DND-41 (cell line): ENCODE results near the gene ALG9.

Experiments
- ATAC-seq: fragments of 200-7000 bp; cut with Tn5 transposase; 3 replicates; pipeline ENCODE4 v1.9.1; 2021; ENCODE audit warnings: low read depth; ENCODE audit not compliant: insufficient read depth
- DNase-seq: peaks from one replicate; pipeline ENCODE4 v3.0.0-alpha.2; 2020
- H2AFZ ChIP-seq: 2 replicates; pipeline ENCODE4 v1.6.0; 2012; ENCODE audit warnings: low read depth, low read length
- H3K27ac ChIP-seq: 2 replicates; pipeline ENCODE4 v1.5.1; 2012; ENCODE audit warnings: low read length, inconsistent platforms
- H3K27me3 ChIP-seq: fragments of 200-600 bp; sonication (generic); 2 replicates; pipeline ENCODE4 v1.6.0; 2012; ENCODE audit warnings: low read length, mild to moderate bottlenecking, inconsistent platforms; ENCODE audit not compliant: insufficient read depth, poor library complexity
- H3K36me3 ChIP-seq: 2 replicates; pipeline ENCODE4 v1.5.1; 2012; ENCODE audit warnings: low read length, inconsistent platforms; ENCODE audit not compliant: insufficient read depth
- H3K4me1 ChIP-seq: 2 replicates; pipeline ENCODE4 v1.5.1; 2012; ENCODE audit warnings: mild to moderate bottlenecking, low read length; ENCODE audit not compliant: insufficient read depth
- H3K4me2 ChIP-seq: 2 replicates; pipeline ENCODE4 v1.6.0; 2012; ENCODE audit warnings: mild to moderate bottlenecking, moderate library complexity, low read length, inconsistent platforms; ENCODE audit not compliant: insufficient read depth
- H3K4me3 ChIP-seq, 2 experiments: fragments of 200-600 bp in 1 of 2; shearing (Covaris generic) in 1 of 2; 2 replicates each; pipeline ENCODE4 v1.5.1; 2012 to 2016; ENCODE audit warnings: inconsistent platforms in 2 of 2, low read length in 2 of 2, mild to moderate bottlenecking in 2 of 2, low read depth in 1 of 2, moderate library complexity in 1 of 2
- H3K79me2 ChIP-seq: 2 replicates; pipeline ENCODE4 v1.6.0; 2012; ENCODE audit warnings: low read length, inconsistent platforms; ENCODE audit not compliant: insufficient read depth
- H3K9ac ChIP-seq: 2 replicates; pipeline ENCODE4 v1.6.0; 2012; ENCODE audit warnings: low read depth, mild to moderate bottlenecking, inconsistent platforms, low read length, moderate library complexity
- H3K9me3 ChIP-seq: 2 replicates; pipeline ENCODE4 v1.5.1; 2012; ENCODE audit warnings: low read length, moderate library complexity, mild to moderate bottlenecking, inconsistent platforms; ENCODE audit not compliant: insufficient read depth, severe bottlenecking
- H4K20me1 ChIP-seq: 2 replicates; pipeline ENCODE4 v1.6.0; 2012; ENCODE audit warnings: low read length; ENCODE audit not compliant: insufficient read depth
- EZH2 ChIP-seq: IDR thresholded peaks from 3 replicates; pipeline ENCODE4 v1.6.1; 2012; ENCODE audit warnings: borderline replicate concordance, low read depth, mild to moderate bottlenecking, moderate library complexity, low read length, inconsistent platforms; ENCODE audit not compliant: severe bottlenecking
- TF ChIP-seq, protein P1 (sequence below): IDR thresholded peaks from 2 replicates; pipeline ENCODE4 v1.5.1; 2012; ENCODE audit warnings: borderline replicate concordance, low read length, moderate library complexity, mild to moderate bottlenecking; ENCODE audit not compliant: poor library complexity, severe bottlenecking; ENCODE audit errors: extremely low read depth

ALG9 gene

DNA sequence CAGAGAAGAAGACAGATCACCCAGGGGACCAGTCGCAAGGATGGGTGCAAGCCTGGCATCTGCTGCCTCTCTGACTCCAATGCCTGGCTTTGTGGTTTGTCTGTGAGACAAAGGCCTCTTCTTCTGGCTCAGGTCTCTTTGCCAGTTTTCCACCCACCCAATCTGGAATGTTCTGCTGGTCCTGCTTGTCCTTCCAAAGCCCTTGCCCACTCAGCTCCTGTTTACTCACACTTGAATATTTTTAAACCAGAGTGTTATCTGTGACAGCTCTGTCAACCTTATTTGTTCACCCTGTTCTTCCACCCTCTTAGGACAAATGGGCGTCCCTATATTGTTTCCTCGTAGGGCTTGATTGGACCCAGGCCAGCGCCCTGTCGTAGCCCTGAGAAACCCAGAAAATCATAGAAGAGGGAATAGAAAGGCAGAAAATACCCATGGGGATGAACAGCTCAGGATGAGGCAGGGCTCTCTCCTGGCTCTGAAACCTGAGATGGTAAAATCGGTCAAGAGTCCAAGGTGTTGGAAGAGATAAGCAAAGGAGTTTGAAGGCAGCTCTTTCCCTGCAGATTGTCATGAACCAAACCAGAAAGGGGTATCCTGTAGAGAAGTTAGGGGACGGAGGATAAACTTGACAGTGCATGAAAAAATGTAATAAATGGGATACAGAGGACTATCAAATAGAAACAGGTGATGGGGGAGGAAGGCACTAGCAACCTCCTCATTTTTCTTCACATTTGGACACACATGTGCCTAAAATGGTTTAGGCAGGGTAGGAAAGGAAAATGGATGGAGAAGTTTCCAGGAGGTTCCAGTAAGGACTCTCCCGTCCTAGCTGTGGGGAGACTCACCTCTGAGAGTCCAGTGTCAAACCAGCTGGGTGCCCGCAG, 39.5 kb upstream of the ALG9 start:
- no peak for TF ChIP-seq EZH2
- H3K27me3 ChIP-seq: peaks cover 4% of the 10 kb centered on the region
- no peaks in the 10 kb centered on the region for H3K36me3 ChIP-seq
- no peak overlapping the region for H3K4me3 ChIP-seq
- H3K9me3 ChIP-seq: no peaks in the 10 kb centered on the region
- H4K20me1 ChIP-seq: no peaks in the 10 kb centered on the region
- H3K9ac ChIP-seq: no peak overlapping the region
- no peak overlapping the region for H3K4me2 ChIP-seq
- DNase-seq (no peak), ATAC-seq (no peak)
- no peak overlapping the region for H2AFZ ChIP-seq
- no peak overlapping the region for H3K27ac ChIP-seq
- H3K79me2 ChIP-seq: no peaks in the 10 kb centered on the region
- no peaks in the 10 kb centered on the region for H3K4me1 ChIP-seq

DNA sequence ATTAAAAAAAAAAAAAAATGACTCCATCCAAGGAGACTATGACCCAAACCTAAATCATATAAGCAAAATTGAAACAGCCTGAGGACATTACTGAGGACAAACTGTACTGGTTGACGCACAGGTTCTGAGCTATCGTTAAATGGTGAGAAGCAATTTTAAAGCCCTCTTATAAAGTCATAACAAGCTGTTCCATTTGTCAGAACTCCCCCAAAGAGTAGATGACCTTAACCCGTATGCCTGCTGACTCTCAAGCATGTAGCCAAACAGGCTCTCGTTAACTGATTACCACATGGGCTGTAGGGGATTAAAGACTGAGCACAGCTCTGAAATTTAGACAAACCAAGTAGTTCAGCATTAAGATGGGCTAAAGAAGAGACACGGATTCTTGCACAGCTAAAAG, 38.0 kb upstream of the ALG9 start:
- H3K36me3 ChIP-seq: no peaks in the 10 kb centered on the region
- H3K27me3 ChIP-seq: peaks cover 4% of the 10 kb centered on the region
- DNase-seq: no peak
- no peak overlapping the region for H3K27ac ChIP-seq
- no peak overlapping the region for H3K4me3 ChIP-seq
- no peak for ATAC-seq
- H3K79me2 ChIP-seq: no peaks in the 10 kb centered on the region
- TF ChIP-seq, protein P1, sequence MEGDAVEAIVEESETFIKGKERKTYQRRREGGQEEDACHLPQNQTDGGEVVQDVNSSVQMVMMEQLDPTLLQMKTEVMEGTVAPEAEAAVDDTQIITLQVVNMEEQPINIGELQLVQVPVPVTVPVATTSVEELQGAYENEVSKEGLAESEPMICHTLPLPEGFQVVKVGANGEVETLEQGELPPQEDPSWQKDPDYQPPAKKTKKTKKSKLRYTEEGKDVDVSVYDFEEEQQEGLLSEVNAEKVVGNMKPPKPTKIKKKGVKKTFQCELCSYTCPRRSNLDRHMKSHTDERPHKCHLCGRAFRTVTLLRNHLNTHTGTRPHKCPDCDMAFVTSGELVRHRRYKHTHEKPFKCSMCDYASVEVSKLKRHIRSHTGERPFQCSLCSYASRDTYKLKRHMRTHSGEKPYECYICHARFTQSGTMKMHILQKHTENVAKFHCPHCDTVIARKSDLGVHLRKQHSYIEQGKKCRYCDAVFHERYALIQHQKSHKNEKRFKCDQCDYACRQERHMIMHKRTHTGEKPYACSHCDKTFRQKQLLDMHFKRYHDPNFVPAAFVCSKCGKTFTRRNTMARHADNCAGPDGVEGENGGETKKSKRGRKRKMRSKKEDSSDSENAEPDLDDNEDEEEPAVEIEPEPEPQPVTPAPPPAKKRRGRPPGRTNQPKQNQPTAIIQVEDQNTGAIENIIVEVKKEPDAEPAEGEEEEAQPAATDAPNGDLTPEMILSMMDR: no peak
- TF ChIP-seq EZH2: no peak
- no peaks in the 10 kb centered on the region for H3K9me3 ChIP-seq
- H3K4me2 ChIP-seq: no peak overlapping the region
- no peaks in the 10 kb centered on the region for H3K4me1 ChIP-seq
- H4K20me1 ChIP-seq: no peaks in the 10 kb centered on the region
- no peak overlapping the region for H2AFZ ChIP-seq
- H3K9ac ChIP-seq: no peak overlapping the region

GRCh38 chr11:111908639-111909305, 37.4 kb upstream of the ALG9 start:
- H4K20me1 ChIP-seq: no peaks in the 10 kb centered on the region
- peaks cover 4% of the 10 kb centered on the region for H3K27me3 ChIP-seq
- no peaks in the 10 kb centered on the region for H3K9me3 ChIP-seq
- no peak for ATAC-seq
- no peak overlapping the region for H2AFZ ChIP-seq
- H3K9ac ChIP-seq: no peak overlapping the region
- no peak overlapping the region for H3K4me2 ChIP-seq
- H3K4me1 ChIP-seq: no peaks in the 10 kb centered on the region
- H3K4me3 ChIP-seq: no peak overlapping the region
- H3K27ac ChIP-seq: no peak overlapping the region
- H3K36me3 ChIP-seq: no peaks in the 10 kb centered on the region
- no peak for DNase-seq
- TF ChIP-seq, protein P1: no peak
- TF ChIP-seq EZH2: no peak
- no peaks in the 10 kb centered on the region for H3K79me2 ChIP-seq

DNA sequence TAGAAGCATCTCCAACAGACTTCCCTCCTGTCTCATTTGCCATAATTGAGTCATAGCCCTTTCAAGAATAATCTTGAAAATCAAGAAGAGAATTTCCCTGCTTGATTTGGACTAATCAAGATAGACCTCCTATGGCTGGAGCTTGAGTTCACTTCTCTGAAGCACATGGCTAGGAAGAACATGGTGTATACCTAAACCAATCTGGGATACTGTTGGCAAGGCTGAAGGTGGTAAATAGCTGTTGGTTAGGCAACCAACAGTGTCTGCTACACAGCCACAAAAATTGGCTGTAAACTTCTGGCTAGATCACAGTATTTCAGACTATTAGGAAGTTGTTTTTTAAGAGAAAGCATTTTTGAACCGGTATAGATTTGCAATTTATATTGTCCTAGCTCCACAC, 35.3 kb upstream of the ALG9 start:
- H3K9ac ChIP-seq: no peak overlapping the region
- no peaks in the 10 kb centered on the region for H3K4me1 ChIP-seq
- DNase-seq (no peak), ATAC-seq (no peak)
- no peaks in the 10 kb centered on the region for H3K9me3 ChIP-seq
- no peak overlapping the region for H3K27ac ChIP-seq
- H3K36me3 ChIP-seq: no peaks in the 10 kb centered on the region
- H3K79me2 ChIP-seq: no peaks in the 10 kb centered on the region
- H4K20me1 ChIP-seq: no peaks in the 10 kb centered on the region
- peaks cover 4% of the 10 kb centered on the region for H3K27me3 ChIP-seq
- H3K4me2 ChIP-seq: no peak overlapping the region
- H3K4me3 ChIP-seq: no peak overlapping the region
- TF ChIP-seq, protein P1: no peak
- TF ChIP-seq EZH2: no peak
- H2AFZ ChIP-seq: no peak overlapping the region
